ENCODE measurements around the gene TLL2. TPM values are rescaled to one million over a fixed set of nuclear protein-coding genes. Genes with fewer than 3 reads are reported as not detected.

TLL2 gene
- total RNA-seq: 1 to 10 TPM in 3 of 4 donors, under 1 TPM in 1; 0.13 to 2.4 (median 1.8) TPM

GRCh38 chr10:96513698-96514561, at the start of gene TLL2:
Gene TLL2, minus strand, starts transcription at chr10:96513926. Its CDS starts 241 bp downstream, at chr10:96513685.
- 3% methylated on average over 28 to 33 of the region's 68 CpGs for WGBS, 2 donors
- Histone ChIP-seq H3K27ac (peak within 1 kb of the TSS in 1 of 3 donors; percentile 51), H3K4me1 (peaks cover 16 to 17% of the 10 kb centered on the region in 2 donors), H3K4me3 (replicated peaks in 1 of 3) (peak within 1 kb of the TSS in 1 of 3 donors; percentile 36), H3K9me3 (no peaks in the 10 kb centered on the region), H3K36me3 (no peaks in the 10 kb centered on the region), H3K27me3 (no peaks in the 10 kb centered on the region)
- TF ChIP-seq POLR2A (IDR thresholded peaks at IDR 0.05): peak in 1 of 2 donors; percentile 71
- TF ChIP-seq, protein P1, sequence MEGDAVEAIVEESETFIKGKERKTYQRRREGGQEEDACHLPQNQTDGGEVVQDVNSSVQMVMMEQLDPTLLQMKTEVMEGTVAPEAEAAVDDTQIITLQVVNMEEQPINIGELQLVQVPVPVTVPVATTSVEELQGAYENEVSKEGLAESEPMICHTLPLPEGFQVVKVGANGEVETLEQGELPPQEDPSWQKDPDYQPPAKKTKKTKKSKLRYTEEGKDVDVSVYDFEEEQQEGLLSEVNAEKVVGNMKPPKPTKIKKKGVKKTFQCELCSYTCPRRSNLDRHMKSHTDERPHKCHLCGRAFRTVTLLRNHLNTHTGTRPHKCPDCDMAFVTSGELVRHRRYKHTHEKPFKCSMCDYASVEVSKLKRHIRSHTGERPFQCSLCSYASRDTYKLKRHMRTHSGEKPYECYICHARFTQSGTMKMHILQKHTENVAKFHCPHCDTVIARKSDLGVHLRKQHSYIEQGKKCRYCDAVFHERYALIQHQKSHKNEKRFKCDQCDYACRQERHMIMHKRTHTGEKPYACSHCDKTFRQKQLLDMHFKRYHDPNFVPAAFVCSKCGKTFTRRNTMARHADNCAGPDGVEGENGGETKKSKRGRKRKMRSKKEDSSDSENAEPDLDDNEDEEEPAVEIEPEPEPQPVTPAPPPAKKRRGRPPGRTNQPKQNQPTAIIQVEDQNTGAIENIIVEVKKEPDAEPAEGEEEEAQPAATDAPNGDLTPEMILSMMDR (IDR thresholded peaks at IDR 0.05): peak in 5 of 6 experiments; percentile 12 to 68 (median 52)
- intact Hi-C loops (cut with DNase I): loop anchor here (10.0 kb wide), 1 partner anchor 139 kb away; no protein-coding TSS in a partner anchor
- DNase-seq: peak; percentile 89 to 91

DNA sequence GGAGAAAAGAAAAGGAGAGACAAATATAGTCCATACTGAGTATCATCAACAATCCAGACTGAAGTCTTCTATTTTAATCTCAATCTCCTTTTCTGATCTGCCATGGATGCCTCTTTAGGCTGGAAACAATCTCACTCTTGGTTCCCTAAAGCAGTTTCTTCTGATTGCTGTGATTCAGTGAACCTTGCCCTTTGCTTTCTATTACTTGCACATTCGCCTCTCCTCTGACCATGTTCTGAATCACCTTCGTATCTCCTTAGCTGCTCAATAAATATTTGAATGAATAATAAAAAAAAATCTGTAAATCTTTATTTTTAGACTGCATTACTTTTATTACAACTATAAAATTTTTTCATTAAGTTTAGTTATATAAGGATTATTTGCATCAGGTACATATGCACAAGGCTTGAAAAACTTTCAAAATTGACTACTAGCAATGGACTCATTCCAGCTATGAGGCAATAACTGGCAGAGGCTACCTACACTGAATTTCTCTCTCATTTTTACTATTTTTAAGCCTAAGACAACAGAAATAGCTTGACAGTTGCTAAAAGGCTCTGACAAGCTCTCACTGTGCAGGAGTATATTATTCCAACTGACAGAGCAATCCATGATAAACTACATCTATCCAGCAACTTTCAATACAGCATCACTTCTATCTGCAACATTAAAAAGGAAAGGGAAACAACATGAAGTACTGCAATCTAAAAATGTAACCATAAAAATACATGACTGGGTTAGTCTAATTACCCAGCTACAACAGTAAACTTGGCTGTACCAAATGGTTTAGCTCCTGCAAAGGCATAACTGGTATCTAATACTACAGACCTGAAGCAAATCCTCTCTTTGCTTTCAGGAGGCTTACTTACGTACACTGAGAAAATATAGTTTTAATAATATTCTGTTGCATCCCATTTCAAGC, 47.5 kb upstream of the TLL2 start:
- no peak overlapping the region for H3K27ac ChIP-seq
- no peaks in the 10 kb centered on the region for H3K4me1 ChIP-seq
- intact Hi-C loops (cut with DNase I): no loop called here
- TF ChIP-seq, protein P1 (IDR thresholded peaks at IDR 0.05): no peak
- no peak for TF ChIP-seq POLR2A (IDR thresholded peaks at IDR 0.05)
- 90 to 94% methylated on average over 3 of the region's 3 CpGs for WGBS, 2 donors
- no peak overlapping the region for H3K4me3 ChIP-seq (replicated peaks in 1 of 3)
- peaks cover 6 to 18% of the 10 kb centered on the region in 2 donors for H3K36me3 ChIP-seq
- H3K9me3 ChIP-seq: no peaks in the 10 kb centered on the region
- H3K27me3 ChIP-seq: no peaks in the 10 kb centered on the region
- DNase-seq: no peak

DNA sequence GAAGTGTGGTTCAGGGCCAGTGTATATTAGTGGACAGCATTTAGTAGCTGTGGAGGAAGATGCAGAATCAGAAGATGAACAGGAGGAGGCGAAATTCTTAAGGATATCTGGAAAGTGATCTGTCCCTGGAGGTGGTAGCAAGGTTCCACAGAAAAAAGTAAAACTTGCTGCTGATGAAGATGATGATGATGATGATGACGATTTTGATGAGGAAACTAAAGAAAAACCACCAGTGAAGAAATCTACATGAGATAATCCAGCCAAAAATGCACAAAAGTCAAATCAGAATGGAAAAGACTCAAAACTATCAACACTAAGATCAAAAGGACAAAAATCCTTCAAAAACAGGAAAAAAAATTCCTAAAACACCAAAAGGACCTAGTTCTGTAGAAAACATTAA, 46.8 kb upstream of the TLL2 start:
- intact Hi-C loops (cut with DNase I): no loop called here
- Histone ChIP-seq H3K9me3 (no peaks in the 10 kb centered on the region), H3K4me1 (no peaks in the 10 kb centered on the region), H3K36me3 (peaks cover 6 to 18% of the 10 kb centered on the region in 2 donors), H3K27me3 (no peaks in the 10 kb centered on the region), H3K27ac (no peak overlapping the region), H3K4me3 (replicated peaks in 1 of 3) (no peak overlapping the region)
- WGBS, 2 donors: 94 to 98% methylated on average over 2 of the region's 2 CpGs
- no peak for DNase-seq
- TF ChIP-seq, protein P1 (IDR thresholded peaks at IDR 0.05): no peak
- no peak for TF ChIP-seq POLR2A (IDR thresholded peaks at IDR 0.05)

- TF ChIP-seq, protein P1 (IDR thresholded peaks at IDR 0.05): peak in 5 of 6 experiments; percentile 18 to 64 (median 61)
- TF ChIP-seq POLR2A (IDR thresholded peaks at IDR 0.05): no peak
- peak; percentile 34 to 39 for DNase-seq
- Histone ChIP-seq H3K27me3 (no peaks in the 10 kb centered on the region), H3K27ac (no peak overlapping the region), H3K9me3 (no peaks in the 10 kb centered on the region), H3K36me3 (peaks cover 6 to 17% of the 10 kb centered on the region in 2 donors), H3K4me3 (replicated peaks in 1 of 3) (no peak overlapping the region), H3K4me1 (no peaks in the 10 kb centered on the region)
- WGBS, 2 donors: 34 to 62% methylated on average over 1 of the region's 1 CpG
- intact Hi-C loops (cut with DNase I): no loop called here
These were observed 42.3 kb upstream of the TLL2 start for GRCh38 chr10:96556003-96556402.
